K562 (cell line): ENCODE measurements around the gene S100A9. TPM values are rescaled to one million over a fixed set of nuclear protein-coding genes. Genes with fewer than 3 reads are reported as not detected.

ENCODE experiments used
- CBFA2T3 ChIP-seq: fragments of 450-650 bp; IDR thresholded peaks from 2 replicates; pipeline ENCODE4 v1.6.1; 2017
- CTCF ChIP-seq, 3 experiments: IDR thresholded peaks in 2 of 3; conservative IDR thresholded peaks in 1 of 3; 2 replicates each; pipeline ENCODE4 v1.5.1; 2011 to 2012; ENCODE audit warnings: low read length in 3 of 3, mild to moderate bottlenecking in 3 of 3, control low read depth in 2 of 3, improper control_type of control experiment in 1 of 3, inconsistent platforms in 1 of 3, low read depth in 1 of 3, mixed read lengths in 1 of 3, moderate library complexity in 1 of 3; ENCODE audit not compliant: insufficient read depth in 2 of 3
- MIER1 ChIP-seq: fragments of 450-650 bp; IDR thresholded peaks from 2 replicates; pipeline ENCODE4 v1.6.1; 2016; ENCODE audit warnings: antibody characterized with exemption, mild to moderate bottlenecking, low read depth
- NR4A1 ChIP-seq, 2 experiments: fragments of 250-450 bp in 1 of 2; fragments of 450-650 bp in 1 of 2; sonication (Bioruptor Pico) in 1 of 2; IDR thresholded peaks; 2 replicates each; pipeline versions ENCODE4 v1.4.0 to v1.6.1; 2016 to 2020; ENCODE audit warnings: mild to moderate bottlenecking in 2 of 2, missing compliant biosample characterization in 1 of 2, missing genetic modification characterization in 1 of 2, moderate library complexity in 1 of 2
- POLR2AphosphoS2 ChIP-seq: IDR thresholded peaks from 2 replicates; pipeline ENCODE4 v1.6.1; 2012; ENCODE audit warnings: low read length, improper control_type of control experiment
- POLR2G ChIP-seq: fragments of 200-400 bp; formaldehyde crosslinking; IDR thresholded peaks from 2 replicates; pipeline ENCODE4 v1.6.1; 2017; ENCODE audit warnings: low read depth, mild to moderate bottlenecking, antibody characterized with exemption, low read length, moderate library complexity
- SRF ChIP-seq, 2 experiments: fragments of 250-450, 450-650 bp in 1 of 2; sonication (Bioruptor Pico) in 1 of 2; sonication (generic) in 1 of 2; formaldehyde crosslinking; IDR thresholded peaks; 2 replicates each; pipeline versions ENCODE4 v1.5.0 to v1.5.1; 2020 to 2022; ENCODE audit warnings: mild to moderate bottlenecking in 1 of 2, missing genetic modification reagents in 1 of 2
- TAF9B ChIP-seq: fragments of 450-650 bp; IDR thresholded peaks from 2 replicates; pipeline ENCODE4 v1.6.1; 2018; ENCODE audit warnings: mild to moderate bottlenecking; ENCODE audit not compliant: partially characterized antibody
- TAL1 ChIP-seq: fragments of 450-650 bp; IDR thresholded peaks from 2 replicates; pipeline ENCODE4 v1.6.1; 2016; ENCODE audit warnings: mild to moderate bottlenecking
- TRIM25 ChIP-seq: fragments of 450-650 bp; IDR thresholded peaks from 2 replicates; pipeline ENCODE4 v1.7.0; 2016; ENCODE audit warnings: borderline replicate concordance
- ZNF592 ChIP-seq: fragments of 450-650 bp; IDR thresholded peaks from 2 replicates; pipeline ENCODE4 v1.6.1; 2017; ENCODE audit warnings: antibody characterized with exemption, mild to moderate bottlenecking
- polyA plus RNA-seq, 8 experiments: library from polyadenylated mRNA; depleted of rRNA in 4 of 8; stranded (reverse) in 5 of 8; unstranded in 3 of 8; fragments of >200 nt; fragmentation: Nextera tagmentation in 2 of 8; fragmentation: Illumina TruSeq in 1 of 8; extraction: Ambion mirVana in 2 of 8; extraction: Trizol in 1 of 8; gene quantifications; 2 replicates each; pipeline versions ENCODE4 v1.2.1 to v1.2.3, GENCODE V29; 2011 to 2014; ENCODE audit warnings: inconsistent platforms in 1 of 8, missing spikeins in 1 of 8
- total RNA-seq, 7 experiments: library from RNA; depleted of rRNA in 6 of 7; stranded (reverse); fragments of >200 nt in 6 of 7; fragmentation: Illumina TruSeq in 2 of 7; extraction: Trizol in 2 of 7; gene quantifications; 2 replicates each; pipeline versions ENCODE4 v1.2.1 to v1.2.3, GENCODE V29; 2011 to 2021; ENCODE audit warnings: low replicate concordance in 1 of 7
- TF ChIP-seq, protein P1 (sequence below): fragments of 450-650 bp; IDR thresholded peaks from 2 replicates; pipeline ENCODE4 v1.6.1; 2014; ENCODE audit warnings: low read depth, mild to moderate bottlenecking, moderate library complexity, borderline replicate concordance
- TF ChIP-seq, protein P2 (sequence below): fragments of 250-450 bp; sonication (Bioruptor Pico); IDR thresholded peaks from 2 replicates; pipeline ENCODE4 v1.5.0; 2021; ENCODE audit warnings: mild to moderate bottlenecking, borderline replicate concordance

S100A9 gene
- total and polyA plus RNA-seq, 9 of the 15 experiments (the other 6 are each of a cell fraction or from before 2014, with no cell fraction given) = 0.80 TPM; not detected in 8

DNA sequence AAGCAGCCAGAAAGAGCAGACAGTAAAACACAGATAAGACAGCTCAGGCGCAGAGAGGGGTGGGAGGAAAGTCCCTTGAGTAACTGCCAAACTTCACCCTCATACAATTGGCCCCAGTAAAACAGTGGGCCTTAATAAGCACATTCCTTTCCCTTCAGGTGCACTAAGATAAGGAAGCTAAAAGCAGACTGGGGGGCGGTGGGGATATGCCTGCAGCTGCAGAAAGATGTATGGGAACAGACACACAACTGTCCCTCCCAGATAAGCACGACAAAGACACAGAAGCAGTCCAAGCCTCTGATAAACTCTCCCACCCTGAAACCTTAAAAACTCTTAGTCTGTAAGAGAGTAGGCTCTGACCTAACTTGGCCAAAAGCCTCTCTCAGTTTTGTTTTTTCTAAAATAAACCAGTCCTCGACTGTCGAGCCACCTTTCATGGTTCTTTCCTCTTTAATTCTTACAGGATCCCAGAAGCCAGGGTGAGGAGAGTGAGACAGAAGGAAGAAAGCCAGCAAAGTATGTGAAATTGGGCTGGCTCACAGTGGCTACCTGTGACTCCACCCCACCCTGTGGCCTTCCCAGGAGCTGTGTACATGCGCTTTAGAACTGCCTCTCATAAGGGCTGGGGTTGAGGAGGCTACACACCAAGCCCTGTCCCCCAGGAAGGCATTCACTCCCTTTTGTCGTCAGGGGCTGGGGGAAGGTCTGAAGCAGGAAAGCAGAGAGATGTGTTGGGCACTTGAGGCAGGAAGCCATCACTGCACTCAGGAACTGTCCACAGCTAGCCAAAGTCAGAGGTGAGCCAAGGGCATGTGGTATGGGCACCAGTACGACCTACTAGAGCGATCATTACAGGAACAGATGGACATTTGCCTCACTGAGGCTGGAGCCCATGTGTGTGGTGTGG, 13.6 kb upstream of the S100A9 start (continued):
- TF ChIP-seq ZNF592 (no peak), POLR2AphosphoS2 (no peak), MIER1 (no peak; the same call in 1 of the 2 replicates), TAF9B (no peak), NR4A1 (CRISPR knock-in tag; IDR thresholded peaks at IDR 0.05) (peak; percentile 77; the same call in 1 of the 2 replicates), NR4A1 (tag; IDR thresholded peaks at IDR 0.05) (peak; percentile 98), TRIM25 (0 out of 2 replicates have a peak, but pooled peaks have one; percentile 33), TAL1 (peak; percentile 100), CBFA2T3 (peak; percentile 100), POLR2G (no peak), SRF (CRISPR knock-in tag; IDR thresholded peaks at IDR 0.05) (peak in 1 of 2 experiments; percentile 62; a peak in 1 of 4 replicates), CTCF (IDR thresholded peaks at IDR 0.05 in 2 of 3, conservative IDR thresholded peaks at IDR 0.05 in 1 of 3; ENCODE audit: insufficient read depth in 2 of 3, low read depth in 1 of 3, low read length in 3 of 3) (no peak; a peak in 1 of 6 replicates)
- TF ChIP-seq, protein P1, sequence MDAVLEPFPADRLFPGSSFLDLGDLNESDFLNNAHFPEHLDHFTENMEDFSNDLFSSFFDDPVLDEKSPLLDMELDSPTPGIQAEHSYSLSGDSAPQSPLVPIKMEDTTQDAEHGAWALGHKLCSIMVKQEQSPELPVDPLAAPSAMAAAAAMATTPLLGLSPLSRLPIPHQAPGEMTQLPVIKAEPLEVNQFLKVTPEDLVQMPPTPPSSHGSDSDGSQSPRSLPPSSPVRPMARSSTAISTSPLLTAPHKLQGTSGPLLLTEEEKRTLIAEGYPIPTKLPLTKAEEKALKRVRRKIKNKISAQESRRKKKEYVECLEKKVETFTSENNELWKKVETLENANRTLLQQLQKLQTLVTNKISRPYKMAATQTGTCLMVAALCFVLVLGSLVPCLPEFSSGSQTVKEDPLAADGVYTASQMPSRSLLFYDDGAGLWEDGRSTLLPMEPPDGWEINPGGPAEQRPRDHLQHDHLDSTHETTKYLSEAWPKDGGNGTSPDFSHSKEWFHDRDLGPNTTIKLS = peak; percentile 39; the same call in 1 of the 2 replicates
- TF ChIP-seq, protein P2, sequence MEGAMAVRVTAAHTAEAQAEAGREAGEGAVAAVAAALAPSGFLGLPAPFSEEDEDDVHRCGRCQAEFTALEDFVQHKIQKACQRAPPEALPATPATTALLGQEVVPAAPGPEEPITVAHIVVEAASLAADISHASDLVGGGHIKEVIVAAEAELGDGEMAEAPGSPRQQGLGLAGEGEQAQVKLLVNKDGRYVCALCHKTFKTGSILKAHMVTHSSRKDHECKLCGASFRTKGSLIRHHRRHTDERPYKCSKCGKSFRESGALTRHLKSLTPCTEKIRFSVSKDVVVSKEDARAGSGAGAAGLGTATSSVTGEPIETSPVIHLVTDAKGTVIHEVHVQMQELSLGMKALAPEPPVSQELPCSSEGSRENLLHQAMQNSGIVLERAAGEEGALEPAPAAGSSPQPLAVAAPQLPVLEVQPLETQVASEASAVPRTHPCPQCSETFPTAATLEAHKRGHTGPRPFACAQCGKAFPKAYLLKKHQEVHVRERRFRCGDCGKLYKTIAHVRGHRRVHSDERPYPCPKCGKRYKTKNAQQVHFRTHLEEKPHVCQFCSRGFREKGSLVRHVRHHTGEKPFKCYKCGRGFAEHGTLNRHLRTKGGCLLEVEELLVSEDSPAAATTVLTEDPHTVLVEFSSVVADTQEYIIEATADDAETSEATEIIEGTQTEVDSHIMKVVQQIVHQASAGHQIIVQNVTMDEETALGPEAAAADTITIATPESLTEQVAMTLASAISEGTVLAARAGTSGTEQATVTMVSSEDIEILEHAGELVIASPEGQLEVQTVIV (CRISPR knock-in tag) = no peak
